ENCODE results near the gene CNOT3. TPM values are rescaled to one million over a fixed set of nuclear protein-coding genes. Genes with fewer than 3 reads are reported as not detected.
"Not testable (repeated sequence)": the region's sequence is repeated elsewhere in the genome, so short reads cannot be mapped to it uniquely, and the experiment has no call there.

The CNOT3 gene
- total RNA-seq, 2 donors from 2014 or later = 22.4 to 51.4 TPM

DNA sequence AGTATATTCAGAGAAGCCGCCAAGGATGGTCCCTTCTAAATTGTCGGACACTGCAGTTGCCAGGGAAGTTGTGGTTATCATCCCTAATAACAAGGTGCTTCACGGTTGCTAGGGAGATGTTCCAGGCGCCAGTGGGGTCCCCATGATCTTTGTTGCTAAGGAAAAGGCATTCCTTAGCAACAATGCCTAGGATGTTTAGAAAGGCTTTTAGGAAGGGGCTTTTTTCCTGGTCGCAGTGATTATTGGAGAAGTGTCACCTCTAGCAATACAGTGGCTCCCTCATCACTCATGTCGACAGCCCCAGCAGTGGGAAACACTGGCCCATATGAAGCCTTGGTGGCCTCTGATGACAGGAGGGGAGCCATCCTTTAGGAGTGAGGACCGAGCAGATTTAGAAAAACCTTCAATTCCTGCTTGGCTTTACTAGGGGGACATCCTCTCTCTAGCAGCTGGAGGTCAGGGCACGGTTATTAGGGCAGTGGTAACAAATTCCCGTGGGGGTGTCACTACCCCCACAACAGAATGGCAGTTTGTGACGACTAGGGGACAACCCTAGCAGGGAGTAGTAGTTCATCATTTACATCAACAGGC is 41.8 kb downstream of the CNOT3 start:
- Histone ChIP-seq H3K36me3 (replicated peaks in 1 of 2; ENCODE audit: insufficient read depth in 1 of 2, low read depth in 2 of 2) (no peaks in the 10 kb centered on the region), H3K9me3 (no peaks in the 10 kb centered on the region), H3K27me3 (no peaks in the 10 kb centered on the region), H3K4me3 (no peak overlapping the region), H3K4me1 (no peaks in the 10 kb centered on the region), H3K27ac (no peak overlapping the region)
- 78 to 88% methylated on average over 10 of the region's 10 CpGs for WGBS, 2 donors
- DNase-seq (no peak), ATAC-seq (no peak)
- TF ChIP-seq POLR2A (IDR thresholded peaks at IDR 0.05) = no peak
- TF ChIP-seq, protein P1, sequence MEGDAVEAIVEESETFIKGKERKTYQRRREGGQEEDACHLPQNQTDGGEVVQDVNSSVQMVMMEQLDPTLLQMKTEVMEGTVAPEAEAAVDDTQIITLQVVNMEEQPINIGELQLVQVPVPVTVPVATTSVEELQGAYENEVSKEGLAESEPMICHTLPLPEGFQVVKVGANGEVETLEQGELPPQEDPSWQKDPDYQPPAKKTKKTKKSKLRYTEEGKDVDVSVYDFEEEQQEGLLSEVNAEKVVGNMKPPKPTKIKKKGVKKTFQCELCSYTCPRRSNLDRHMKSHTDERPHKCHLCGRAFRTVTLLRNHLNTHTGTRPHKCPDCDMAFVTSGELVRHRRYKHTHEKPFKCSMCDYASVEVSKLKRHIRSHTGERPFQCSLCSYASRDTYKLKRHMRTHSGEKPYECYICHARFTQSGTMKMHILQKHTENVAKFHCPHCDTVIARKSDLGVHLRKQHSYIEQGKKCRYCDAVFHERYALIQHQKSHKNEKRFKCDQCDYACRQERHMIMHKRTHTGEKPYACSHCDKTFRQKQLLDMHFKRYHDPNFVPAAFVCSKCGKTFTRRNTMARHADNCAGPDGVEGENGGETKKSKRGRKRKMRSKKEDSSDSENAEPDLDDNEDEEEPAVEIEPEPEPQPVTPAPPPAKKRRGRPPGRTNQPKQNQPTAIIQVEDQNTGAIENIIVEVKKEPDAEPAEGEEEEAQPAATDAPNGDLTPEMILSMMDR (IDR thresholded peaks at IDR 0.05) = no peak
- intact Hi-C loops (cut with DNase I) = no loop called here

DNA sequence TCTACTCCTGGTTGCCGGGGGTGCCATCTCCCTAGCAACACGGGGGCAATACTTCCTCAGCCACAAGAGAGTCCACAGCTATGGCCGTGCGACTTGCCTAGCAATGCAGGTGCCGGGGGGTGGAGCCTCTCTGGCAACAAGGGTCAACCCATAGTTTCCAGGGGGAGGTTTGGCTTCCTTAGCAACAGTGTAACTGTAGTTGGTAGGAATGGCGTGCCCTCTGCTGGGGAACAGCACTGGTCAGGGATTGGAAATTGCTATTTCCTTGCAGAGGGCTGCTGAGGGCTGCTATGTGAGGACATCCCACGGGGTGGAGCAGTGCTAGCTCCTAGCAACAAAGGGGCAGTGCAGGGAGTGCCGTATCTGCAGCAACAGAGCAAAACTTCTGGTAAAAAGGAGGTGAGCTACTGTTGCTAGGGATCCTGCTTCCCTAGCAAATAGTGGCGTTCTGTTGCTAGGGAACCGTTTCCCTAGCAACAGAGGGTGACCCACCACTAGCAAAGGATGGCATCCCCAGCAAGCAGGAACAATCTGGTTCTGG is 42.4 kb downstream of the CNOT3 start:
- TF ChIP-seq POLR2A (IDR thresholded peaks at IDR 0.05) = no peak
- TF ChIP-seq, protein P1 (IDR thresholded peaks at IDR 0.05) = peak in 2 of 7 experiments; percentile 8 to 32
- no peaks in the 10 kb centered on the region for H3K27me3 ChIP-seq
- H3K9me3 ChIP-seq = no peaks in the 10 kb centered on the region
- DNase-seq (peak in 2 of 4 donors; percentile 34 to 58), ATAC-seq (peak; percentile 26)
- no peaks in the 10 kb centered on the region for H3K36me3 ChIP-seq (replicated peaks in 1 of 2; ENCODE audit: insufficient read depth in 1 of 2, low read depth in 2 of 2)
- no peak overlapping the region for H3K27ac ChIP-seq
- WGBS, 2 donors = 54 to 55% methylated on average over 5 to 10 of the region's 10 CpGs
- intact Hi-C loops (cut with DNase I) = no loop called here
- no peaks in the 10 kb centered on the region for H3K4me1 ChIP-seq
- no peak overlapping the region for H3K4me3 ChIP-seq

DNA sequence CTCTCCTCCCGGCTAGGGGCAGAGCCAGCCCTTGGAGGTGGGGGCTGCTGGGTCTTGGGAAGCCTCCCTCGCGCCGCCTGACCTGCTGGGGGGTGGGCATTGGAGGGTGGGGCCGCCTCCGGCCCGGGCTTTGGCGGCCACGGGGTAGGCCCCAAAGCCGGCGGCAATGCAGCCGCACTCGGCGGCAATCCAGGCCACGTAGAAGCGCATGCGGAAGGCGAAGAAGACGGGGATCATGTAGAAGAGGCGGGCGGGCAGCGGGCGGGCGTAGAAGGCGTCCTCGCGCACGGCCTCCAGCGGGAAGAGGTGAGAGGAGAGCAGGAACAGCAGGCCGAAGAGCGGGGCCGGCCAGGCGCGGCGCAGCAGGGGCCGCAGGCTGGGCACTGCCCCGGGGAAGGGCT is 43.1 kb downstream of the CNOT3 start:
- DNase-seq = no peak
- ATAC-seq = no peak
- Histone ChIP-seq H3K4me1 (peaks cover 4% of the 10 kb centered on the region), H3K36me3 (replicated peaks in 1 of 2; ENCODE audit: insufficient read depth in 1 of 2, low read depth in 2 of 2) (no peaks in the 10 kb centered on the region), H3K27ac (no peak overlapping the region), H3K27me3 (no peaks in the 10 kb centered on the region), H3K9me3 (no peaks in the 10 kb centered on the region), H3K4me3 (no peak overlapping the region)
- WGBS, 2 donors = 94 to 96% methylated on average over 34 to 37 of the region's 37 CpGs
- TF ChIP-seq, protein P1 (IDR thresholded peaks at IDR 0.05) = no peak
- no peak for TF ChIP-seq POLR2A (IDR thresholded peaks at IDR 0.05)
- intact Hi-C loops (cut with DNase I) = no loop called here

DNA sequence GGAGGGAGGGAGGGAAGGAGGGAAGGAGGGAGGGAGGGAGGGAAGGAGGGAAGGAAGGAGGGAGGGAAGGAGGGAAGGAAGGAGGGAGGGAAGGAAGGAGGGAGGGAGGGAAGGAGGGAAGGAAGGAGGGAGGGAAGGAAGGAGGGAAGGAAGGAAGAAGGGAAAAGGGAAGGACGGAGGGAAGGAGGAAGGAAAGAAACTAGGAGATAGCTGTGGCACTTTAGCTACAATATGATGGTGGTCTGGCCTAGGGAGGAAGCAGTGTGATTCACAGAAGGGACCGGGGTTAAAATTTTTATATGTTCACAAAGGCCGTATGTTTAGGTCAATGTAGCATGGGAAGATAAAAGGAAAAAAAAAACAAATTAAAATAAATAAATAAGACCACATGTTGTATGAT is 44.3 kb downstream of the CNOT3 start:
- H3K4me1 ChIP-seq = peaks cover 16% of the 10 kb centered on the region
- H3K4me3 ChIP-seq; intact Hi-C loops (cut with DNase I); H3K27me3 ChIP-seq; H3K36me3 ChIP-seq (replicated peaks in 1 of 2; ENCODE audit: insufficient read depth in 1 of 2, low read depth in 2 of 2); ATAC-seq; DNase-seq; H3K27ac ChIP-seq; H3K9me3 ChIP-seq: not testable (repeated sequence)
- 87 to 92% methylated on average over 3 of the region's 3 CpGs for WGBS, 2 donors

DNA sequence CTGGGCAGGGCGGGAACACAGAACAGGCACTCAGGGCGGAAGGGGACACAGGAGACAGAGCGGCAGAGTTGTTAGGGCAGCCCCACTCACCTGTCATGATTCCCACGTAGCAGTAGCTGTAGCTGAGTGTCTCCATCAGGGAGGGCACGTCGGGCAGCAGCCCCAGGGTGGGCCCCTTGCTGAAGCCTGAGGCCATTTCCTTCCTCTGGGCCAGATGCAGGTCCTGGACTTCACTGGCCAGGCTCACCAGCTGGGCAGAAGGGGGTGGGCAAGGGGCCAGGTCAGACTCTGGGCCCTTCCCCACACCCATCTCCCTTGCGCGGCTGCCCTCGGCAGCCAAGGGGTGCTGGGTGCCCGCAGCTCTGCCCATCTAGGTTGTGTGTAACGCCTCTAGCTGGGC is 45.9 kb downstream of the CNOT3 start:
- Histone ChIP-seq H3K27ac (no peak overlapping the region), H3K4me1 (peaks cover 31% of the 10 kb centered on the region), H3K4me3 (no peak overlapping the region), H3K36me3 (replicated peaks in 1 of 2; ENCODE audit: insufficient read depth in 1 of 2, low read depth in 2 of 2) (no peaks in the 10 kb centered on the region), H3K9me3 (no peaks in the 10 kb centered on the region), H3K27me3 (no peaks in the 10 kb centered on the region)
- DNase-seq (no peak), ATAC-seq (no peak)
- TF ChIP-seq POLR2A (IDR thresholded peaks at IDR 0.05) = no peak
- TF ChIP-seq, protein P1 (IDR thresholded peaks at IDR 0.05) = no peak
- intact Hi-C loops (cut with DNase I) = no loop called here
- 66 to 75% methylated on average over 4 to 11 of the region's 11 CpGs for WGBS, 2 donors

Data from body of pancreas (tissue), 4 donors.